Choroid plexus epithelial cell (primary cell): ENCODE data around the gene NPIPA1.
"Not testable (repeated sequence)": the region's sequence is repeated elsewhere in the genome, so short reads cannot be mapped to it uniquely, and the experiment has no call there.

Source experiments
- DNase-seq: peaks from one replicate; pipeline ENCODE4 v3.0.0-alpha.2; 2010; ENCODE audit warnings: low read depth
- H3K4me3 ChIP-seq: 2 replicates; pipeline ENCODE4 v1.5.1; 2011; ENCODE audit warnings: low read depth, mild to moderate bottlenecking, control low read depth, low read length, moderate library complexity
- CTCF ChIP-seq: conservative IDR thresholded peaks from 2 replicates; pipeline ENCODE4 v1.5.1; 2011; ENCODE audit warnings: low read depth, mild to moderate bottlenecking, control low read depth, inconsistent platforms, low read length, moderate library complexity

NPIPA1 gene

GRCh38 chr16:14924982-14925381 lies 12.3 kb upstream of the NPIPA1 start:
- not testable (repeated sequence) for DNase-seq

GRCh38 chr16:14928064-14928714 lies 9.1 kb upstream of the NPIPA1 start:
- DNase-seq, H3K4me3 ChIP-seq: not testable (repeated sequence)

More at GRCh38 chr16:14924982-14925381, 12.3 kb upstream of the NPIPA1 start:
- not testable (repeated sequence) for H3K4me3 ChIP-seq

DNA sequence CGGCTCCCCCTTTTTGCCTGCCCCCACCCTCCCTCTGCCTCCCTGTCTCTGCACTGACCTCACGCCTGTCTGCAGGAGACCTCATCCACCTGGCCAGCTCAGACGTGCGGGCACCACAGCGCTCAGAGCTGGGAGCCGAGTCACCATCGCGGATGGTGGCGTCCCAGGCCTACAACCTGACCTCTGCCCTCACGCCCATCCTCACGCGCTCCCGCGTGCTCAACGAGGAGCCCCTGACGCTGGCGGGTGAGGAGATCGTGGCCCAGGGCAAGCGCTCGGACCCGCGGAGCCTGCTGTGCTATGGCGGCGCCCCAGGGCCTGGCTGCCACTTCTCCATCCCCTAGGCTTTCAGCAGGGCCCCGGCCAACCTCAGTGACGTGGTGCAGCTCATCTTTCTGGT lies 8.1 kb upstream of the NPIPA1 start:
- not testable (repeated sequence) for DNase-seq, H3K4me3 ChIP-seq

DNA sequence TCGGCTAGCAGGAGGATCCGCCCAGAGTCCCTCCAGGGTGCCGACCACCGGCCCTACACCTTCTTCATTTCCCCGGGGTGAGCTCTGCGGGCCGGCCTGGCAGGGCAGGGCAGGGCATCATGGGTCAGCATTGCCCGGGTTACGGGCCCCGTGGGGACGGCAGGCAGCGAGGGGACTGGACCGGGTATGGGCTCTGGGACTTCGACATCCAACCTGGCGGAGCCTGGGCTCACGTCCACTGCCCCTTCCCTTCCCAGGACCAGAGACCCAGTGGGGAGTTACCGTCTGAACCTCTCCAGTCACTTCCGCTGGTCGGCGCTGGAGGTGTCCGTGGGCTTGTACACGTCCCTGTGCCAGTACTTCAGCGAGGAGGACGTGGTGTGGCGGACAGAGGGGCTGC lies 7.0 kb upstream of the NPIPA1 start:
- not testable (repeated sequence) for H3K4me3 ChIP-seq

GRCh38 chr16:14930971-14931370 lies 6.3 kb upstream of the NPIPA1 start:
- DNase-seq, H3K4me3 ChIP-seq: not testable (repeated sequence)

More for the DNA sequence above, 7.0 kb upstream of the NPIPA1 start:
- DNase-seq = not testable (repeated sequence)

GRCh38 chr16:14932581-14933375 lies 4.5 kb upstream of the NPIPA1 start:
- DNase-seq, H3K4me3 ChIP-seq: not testable (repeated sequence)

- not testable (repeated sequence) for H3K4me3 ChIP-seq, DNase-seq
Measured at GRCh38 chr16:14937994-14938393, 751 bp downstream of the NPIPA1 start.

GRCh38 chr16:14942686-14943085 lies 5.4 kb downstream of the NPIPA1 start:
- H3K4me3 ChIP-seq, DNase-seq: not testable (repeated sequence)

GRCh38 chr16:14955546-14956231 lies 18.4 kb downstream of the NPIPA1 start:
- DNase-seq = no peak
- TF ChIP-seq CTCF = no peak
- H3K4me3 ChIP-seq = no peak overlapping the region

GRCh38 chr16:14957576-14958322 lies 20.5 kb downstream of the NPIPA1 start:
- no peak for DNase-seq
- TF ChIP-seq CTCF = no peak
- H3K4me3 ChIP-seq = no peak overlapping the region

GRCh38 chr16:14958323-14958600 lies 21.0 kb downstream of the NPIPA1 start:
- no peak for TF ChIP-seq CTCF
- no peak for DNase-seq
- H3K4me3 ChIP-seq = no peak overlapping the region
